ENCODE results near the gene DOC2B.

Gene DOC2B

GRCh38 chr17:162689-163088 lies 18.8 kb downstream of the DOC2B start:
- no peak for DNase-seq (ENCODE audit: low spot score)

GRCh38 chr17:161481-161880 lies 20.0 kb downstream of the DOC2B start:
- DNase-seq (ENCODE audit: low spot score): no peak

DNA sequence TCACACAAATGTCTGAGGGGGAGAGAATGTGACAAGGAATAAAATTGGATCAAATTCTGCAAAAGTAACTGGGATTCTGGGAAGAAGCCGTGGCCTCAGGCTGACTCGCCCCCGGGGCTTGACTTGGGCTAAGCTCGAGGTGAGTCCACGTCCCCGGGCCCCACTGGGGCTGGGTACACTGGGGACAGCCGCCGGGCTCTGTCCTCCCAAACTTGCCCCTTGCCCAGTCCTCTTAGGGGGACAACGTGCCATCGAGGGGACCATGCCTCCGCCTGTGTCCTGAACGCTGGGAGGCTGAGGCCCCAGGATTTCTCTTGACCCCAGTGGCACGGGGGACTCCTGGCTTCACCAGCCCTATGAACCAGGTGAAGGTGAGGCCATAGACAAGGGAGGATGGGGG lies 21.1 kb downstream of the DOC2B start:
- DNase-seq (ENCODE audit: low spot score): no peak

DNA sequence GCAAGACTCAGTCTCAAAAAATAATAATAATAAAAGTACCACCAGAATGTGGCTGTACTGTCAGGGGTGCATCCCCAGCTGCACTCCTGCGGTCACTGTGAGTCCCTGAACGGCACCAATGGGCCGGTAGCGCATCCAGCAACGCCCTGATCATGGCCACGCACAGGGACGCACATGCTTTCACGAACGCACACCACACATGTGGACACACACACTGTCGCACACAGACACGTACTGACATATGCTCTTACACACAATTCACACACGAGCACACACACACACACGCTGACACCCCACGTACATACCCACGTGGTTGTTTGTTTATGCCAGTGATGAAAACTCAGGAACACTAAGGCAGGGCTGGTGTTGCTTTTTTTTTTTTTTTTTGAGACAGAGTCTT lies 21.8 kb downstream of the DOC2B start:
- no peak for DNase-seq (ENCODE audit: low spot score)

- no peak for DNase-seq (ENCODE audit: low spot score)
Measured at GRCh38 chr17:158379-158778, 23.1 kb downstream of the DOC2B start.

DNA sequence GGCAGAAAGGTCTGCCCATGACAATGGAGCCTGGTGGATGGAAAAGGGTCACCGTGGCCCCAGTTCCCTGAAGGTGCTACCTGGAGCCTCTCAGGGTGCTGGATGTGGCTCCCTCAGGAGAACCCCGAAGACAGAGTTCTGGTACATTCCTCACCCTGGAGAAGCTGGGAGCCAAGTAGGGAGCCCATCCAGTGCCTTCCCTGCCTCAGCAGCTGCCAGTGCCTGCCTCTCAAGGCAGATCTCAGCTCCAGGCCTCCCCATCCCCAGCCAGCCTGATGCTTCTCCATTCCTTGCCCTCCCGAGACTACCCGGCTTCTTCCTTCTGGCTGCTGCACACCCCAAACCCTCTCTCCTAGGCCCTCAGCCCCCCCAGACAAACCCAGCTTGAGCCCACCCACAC lies 23.5 kb downstream of the DOC2B start:
- DNase-seq (ENCODE audit: low spot score): no peak

DNA sequence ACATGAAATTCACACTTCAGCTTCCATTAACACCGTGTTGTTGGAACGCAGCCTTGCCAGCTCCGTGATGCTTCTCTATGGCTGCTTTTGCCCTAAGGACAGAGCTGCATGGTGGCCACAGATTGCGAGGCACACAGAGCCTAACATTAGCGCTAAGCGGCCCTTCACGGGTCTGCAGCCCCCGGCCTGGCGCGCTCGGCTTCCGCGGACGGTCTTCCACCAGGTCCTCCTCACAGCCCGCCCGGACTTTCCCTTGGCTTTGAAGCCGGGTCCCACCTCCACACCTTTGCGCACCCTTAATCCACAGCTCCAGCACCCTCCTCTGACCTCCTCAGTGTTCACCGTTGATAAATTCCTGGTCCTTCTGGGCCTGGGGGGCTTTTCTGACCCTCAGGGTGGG lies 24.5 kb downstream of the DOC2B start:
- DNase-seq (ENCODE audit: low spot score): no peak

DNA sequence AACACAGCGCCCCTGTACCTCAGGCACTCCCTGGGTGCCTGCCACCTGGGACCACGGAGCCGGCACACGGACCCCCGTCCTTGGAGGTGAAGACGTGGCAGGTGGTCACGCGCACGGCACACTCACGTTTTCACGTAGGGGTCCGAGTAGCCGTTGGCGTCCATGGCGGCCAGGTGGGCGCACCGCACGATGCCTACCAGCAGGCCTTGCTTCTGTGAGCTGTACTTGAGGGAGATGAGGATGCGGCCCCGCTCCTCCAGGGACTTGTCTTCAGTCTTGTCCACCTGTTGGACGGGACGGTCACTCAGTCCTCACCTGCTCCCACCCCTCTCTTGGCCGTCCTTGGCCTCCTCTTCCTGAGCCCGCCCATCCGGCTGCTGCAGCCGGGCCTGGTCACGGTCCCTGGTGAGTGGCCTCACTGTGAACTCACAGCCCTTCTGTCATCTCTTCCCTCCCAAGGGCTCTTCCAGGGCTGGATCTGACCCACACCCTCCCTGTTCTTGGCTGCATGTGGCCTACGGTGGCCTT lies 25.3 kb downstream of the DOC2B start:
- no peak for DNase-seq (ENCODE audit: low spot score)

DNA sequence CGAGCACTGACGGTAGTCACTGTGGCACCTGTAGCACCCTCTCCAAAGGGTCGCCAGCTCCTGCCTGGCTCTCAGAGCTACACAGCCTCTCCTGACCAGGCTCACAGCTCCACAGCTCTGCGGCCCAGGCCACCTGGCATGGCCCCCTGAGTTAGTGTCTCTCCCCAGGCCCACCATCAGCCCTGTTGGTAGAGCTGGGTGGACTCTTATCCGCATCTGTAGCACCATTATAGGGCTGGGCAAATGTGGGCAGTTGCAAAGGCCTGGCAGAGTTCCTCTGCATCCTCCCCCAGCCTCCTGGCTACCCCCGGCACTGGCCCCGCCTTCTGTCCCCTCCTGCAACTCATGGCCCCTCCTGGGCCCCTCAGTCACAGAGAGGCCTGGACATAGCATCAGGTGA lies 25.9 kb downstream of the DOC2B start:
- no peak for DNase-seq (ENCODE audit: low spot score)

- DNase-seq (ENCODE audit: low spot score): no peak
Measured at GRCh38 chr17:153851-154250, 27.6 kb downstream of the DOC2B start.

DNA sequence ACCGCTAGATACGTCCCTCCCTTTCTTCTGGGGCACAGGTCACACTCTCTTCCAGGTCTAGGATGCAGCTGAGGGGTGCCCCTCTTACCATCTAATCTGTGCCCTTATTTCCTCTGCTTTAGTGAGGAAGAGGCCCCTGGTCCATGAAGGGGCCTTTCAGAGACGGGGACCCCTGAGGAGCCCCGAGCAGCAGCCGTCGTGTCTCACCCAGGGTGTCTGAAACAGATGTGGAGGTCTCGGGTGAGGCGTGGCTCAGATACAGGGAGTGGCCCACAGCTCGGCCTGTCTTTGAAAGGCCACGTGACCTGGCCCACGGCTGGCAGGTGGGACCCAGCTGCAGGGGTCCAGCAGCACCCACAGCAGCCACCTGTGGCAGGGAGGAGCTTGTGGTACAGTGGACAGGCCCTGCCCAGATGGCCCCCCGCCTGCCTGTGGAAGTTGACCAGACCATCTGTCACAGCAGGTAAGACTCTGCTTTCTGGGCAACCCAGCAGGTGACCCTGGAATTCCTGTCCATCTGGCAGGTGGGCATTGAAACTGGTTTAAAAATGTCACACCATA lies 28.5 kb downstream of the DOC2B start:
- no peak for DNase-seq (ENCODE audit: low spot score)

DNA sequence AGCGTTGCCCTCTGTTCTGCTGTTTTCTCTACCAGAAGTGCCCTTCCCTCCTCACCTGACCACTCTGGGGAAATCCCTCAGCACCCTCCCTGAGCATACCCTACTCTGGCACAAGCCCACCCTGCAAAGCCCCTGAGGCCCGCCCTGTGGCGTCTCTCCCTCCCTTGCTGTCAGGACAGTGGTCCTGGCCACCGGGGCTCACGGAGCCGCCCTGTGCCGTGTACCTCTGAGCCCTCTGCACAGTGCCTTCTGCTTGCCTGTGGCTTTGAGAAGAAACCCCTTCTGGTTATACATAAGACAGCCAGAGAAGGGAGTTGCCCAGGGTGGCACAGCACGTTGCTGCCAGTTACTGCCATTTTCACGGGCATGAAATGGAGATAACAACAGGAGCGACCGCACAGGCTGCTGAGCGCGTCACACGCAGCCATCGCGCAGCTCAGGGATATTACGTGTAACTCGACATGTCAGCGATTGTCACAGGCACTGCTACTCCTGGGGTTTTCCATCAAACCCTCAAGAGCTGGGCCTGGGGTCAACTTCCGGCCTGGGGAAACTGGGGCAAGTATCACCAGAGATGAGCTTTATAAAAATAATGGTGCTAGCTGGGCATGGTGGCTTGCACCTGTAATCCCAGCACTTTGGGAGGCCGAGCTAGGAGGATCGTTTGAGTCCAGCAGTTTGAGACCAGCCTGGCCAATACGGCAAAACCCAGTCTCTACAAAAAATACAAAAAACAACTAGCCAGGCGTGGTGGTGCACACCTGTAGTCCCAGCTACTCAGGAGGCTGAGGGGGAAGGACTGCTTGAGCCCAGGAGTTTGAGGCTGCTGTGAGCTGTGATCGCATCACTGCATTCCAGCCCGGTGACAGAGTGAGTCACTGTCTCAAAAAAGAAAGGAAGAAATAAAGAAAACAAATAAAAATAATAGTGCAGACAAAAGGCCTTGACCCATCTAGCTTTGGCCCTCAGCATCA lies 29.3 kb downstream of the DOC2B start:
- DNase-seq (ENCODE audit: low spot score): no peak

DNA sequence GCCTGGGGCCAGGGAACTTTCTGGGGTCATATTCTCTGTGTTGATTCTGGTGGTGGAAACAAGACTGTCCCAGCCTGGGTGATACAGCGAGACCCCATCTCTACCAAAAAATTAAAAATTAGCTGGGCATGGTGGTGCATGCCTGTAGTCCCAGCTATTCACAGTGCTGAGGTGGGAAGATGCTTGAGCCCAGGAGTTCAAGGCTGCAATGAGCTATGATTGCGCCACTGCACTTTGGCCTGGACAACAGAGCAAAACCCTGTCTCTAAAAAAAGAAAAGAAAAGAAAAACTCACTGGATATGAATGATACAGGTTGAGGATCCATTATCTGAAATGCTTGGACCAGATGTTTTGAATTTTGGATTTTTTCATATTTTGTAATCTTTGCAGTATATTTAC lies 30.4 kb downstream of the DOC2B start:
- DNase-seq (ENCODE audit: low spot score): no peak

DNA sequence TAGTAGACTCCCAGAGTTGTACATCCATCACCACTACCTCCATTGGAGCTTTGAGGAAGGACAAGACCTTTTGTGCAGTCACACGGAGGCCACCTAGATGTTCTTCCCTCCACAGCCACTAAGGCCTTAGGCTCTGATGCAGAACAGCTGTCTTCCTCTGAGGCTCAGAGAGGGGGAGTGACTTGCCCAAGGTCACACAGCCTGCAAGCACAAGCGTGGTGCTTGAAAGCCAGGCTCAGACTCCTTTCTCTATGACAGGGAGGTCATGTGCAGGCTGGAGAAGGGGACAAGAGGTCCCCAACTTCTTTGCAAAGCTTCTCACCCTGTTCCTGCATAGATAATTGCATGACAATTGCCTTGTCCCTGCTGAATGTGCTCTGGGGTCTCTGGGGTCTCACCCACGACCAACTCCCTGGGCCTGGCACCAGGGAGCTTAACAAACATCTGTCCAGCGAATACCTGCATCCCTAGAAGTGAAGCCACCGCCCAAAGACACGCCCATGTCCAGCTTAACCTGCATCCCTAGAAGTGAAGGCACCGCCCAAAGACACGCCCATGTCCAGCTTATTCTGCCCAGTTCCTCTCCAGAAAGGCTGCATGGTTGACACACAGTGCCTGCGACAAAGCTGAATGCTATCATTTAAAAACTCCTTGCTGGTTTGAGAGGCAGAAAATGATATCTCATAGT lies 31.4 kb downstream of the DOC2B start:
- no peak for DNase-seq (ENCODE audit: low spot score)

GRCh38 chr17:149231-149630 lies 32.2 kb downstream of the DOC2B start:
- DNase-seq (ENCODE audit: low spot score): no peak

- DNase-seq (ENCODE audit: low spot score): no peak
Measured at GRCh38 chr17:148757-149156, 32.7 kb downstream of the DOC2B start.

DNA sequence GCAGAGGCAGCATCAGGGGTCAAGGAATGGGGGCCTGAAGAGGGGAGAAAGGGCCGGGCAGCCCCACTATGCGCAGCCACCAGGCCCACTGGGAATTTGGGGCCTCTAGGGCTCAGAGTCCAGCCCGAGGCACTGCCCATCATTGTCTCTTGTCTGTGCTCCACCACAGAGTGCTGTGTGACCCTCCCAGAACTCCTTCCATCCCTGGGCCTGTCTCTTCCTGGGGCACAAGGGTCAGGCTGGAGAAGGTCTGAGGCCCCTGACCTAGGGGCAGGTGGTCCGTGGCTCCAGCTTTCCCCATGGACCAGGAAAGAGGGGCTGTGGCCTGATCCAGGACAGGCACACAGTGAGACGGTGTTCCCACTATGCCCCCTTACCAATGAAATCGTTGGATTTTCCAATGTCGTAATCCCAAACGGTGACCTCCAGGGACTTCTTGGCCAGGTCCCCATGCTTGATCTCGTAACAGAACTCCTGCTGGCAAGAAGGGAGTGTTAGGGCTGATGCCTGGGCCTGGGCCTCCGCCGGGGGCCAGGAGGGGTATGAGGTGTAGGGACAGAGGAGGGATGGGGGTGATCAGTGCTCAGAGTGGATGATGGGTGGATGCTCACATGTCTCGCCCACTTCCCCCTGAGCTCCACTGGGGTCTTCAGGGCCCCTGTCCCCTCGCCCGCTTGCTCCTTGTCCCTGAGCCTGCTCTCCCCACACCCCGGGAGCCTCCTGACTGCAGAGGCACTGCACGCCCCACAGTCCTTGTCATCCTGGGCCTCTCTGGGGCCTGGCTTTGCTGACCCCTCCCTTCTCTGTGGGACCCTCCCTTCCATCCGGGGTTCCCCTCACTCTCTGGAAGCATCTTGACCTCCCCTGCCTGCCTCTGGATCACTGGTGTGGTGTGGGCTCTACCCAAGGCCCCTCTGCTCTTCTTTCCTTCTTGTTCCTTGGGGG lies 33.4 kb downstream of the DOC2B start:
- DNase-seq (ENCODE audit: low spot score): no peak

GRCh38 chr17:146983-147761 lies 34.3 kb downstream of the DOC2B start:
- no peak for DNase-seq (ENCODE audit: low spot score)

DNA sequence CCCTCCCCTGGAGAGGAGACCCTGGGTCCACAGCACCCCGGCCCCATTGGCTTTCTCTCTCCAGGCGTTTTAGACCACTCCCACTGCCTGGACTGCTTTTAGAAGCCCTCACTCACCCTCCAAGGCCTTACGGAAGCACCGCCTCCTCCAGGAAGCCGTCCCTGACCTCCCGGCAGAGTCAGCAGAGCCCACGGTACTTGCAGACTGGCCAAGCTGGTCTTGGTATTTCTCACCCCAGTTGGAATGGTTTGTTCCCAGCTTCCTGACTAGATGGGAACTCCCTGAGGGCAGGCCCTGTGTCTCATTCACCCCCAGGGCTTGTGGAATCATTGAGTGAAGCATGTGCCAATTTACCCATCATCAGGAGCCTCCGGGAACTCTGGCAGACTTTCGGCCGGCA lies 34.9 kb downstream of the DOC2B start:
- no peak for DNase-seq (ENCODE audit: low spot score)

DNA sequence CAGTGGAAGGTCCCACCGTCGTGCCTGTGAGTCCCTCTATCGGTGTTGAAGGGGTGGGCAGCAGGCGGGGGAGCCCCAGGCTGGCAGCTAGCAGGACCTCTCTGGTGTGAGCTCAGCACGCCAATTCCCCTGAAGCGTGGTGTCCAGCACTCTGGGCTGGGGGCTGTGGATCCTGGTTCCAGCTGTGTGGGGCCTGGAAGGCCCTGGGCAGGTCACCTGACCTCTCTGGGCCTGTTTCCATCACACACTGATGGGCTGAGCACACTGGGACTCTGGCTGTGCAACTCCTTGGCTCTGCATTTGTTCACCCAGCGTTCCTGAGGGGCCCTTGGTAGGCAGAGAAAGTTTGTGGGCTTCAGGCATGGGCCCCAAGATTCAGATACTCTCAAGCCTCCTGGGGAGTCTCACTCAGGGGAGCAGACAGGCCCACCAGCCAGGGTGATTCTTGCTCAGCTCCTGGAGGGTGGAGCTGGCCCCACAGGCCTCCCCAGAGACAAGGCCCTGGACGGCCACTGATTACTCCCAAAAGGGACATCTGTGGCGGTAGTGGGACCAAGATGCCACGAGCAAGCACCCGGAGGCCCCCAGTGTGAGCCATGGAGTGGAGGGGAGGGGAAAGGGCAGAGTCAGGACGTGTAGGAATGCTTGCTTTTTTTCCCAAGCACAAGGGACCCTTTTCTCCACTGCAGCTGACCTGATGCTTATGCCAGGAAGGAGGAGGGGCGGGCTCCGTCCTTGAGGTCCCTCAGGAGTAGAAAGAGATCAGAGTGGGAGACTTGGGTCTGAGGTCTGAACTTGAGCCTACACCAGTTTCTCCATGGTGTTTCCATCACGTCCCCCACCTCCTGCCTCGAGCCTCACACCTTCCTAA lies 35.5 kb downstream of the DOC2B start:
- DNase-seq (ENCODE audit: low spot score): no peak
